Fibroblast of peridontal ligament (primary cell): ENCODE measurements around the gene RTKN.
A peak's percentile ranks its signal among the peaks of the same experiment; 100 is the strongest.

Experiments
- DNase-seq: peaks from one replicate; pipeline ENCODE4 v3.0.0-alpha.2; 2010; ENCODE audit errors: extremely low read depth

The RTKN gene

GRCh38 chr2:74417763-74418162 lies 24.0 kb downstream of the RTKN start:
- DNase-seq, result no peak

- DNase-seq, result no peak
These were observed 24.5 kb downstream of the RTKN start for GRCh38 chr2:74417197-74417596.

- no peak for DNase-seq
These were observed 25.0 kb downstream of the RTKN start for GRCh38 chr2:74416778-74417177.

- no peak for DNase-seq
These were observed 25.9 kb downstream of the RTKN start for GRCh38 chr2:74415762-74416395.

DNA sequence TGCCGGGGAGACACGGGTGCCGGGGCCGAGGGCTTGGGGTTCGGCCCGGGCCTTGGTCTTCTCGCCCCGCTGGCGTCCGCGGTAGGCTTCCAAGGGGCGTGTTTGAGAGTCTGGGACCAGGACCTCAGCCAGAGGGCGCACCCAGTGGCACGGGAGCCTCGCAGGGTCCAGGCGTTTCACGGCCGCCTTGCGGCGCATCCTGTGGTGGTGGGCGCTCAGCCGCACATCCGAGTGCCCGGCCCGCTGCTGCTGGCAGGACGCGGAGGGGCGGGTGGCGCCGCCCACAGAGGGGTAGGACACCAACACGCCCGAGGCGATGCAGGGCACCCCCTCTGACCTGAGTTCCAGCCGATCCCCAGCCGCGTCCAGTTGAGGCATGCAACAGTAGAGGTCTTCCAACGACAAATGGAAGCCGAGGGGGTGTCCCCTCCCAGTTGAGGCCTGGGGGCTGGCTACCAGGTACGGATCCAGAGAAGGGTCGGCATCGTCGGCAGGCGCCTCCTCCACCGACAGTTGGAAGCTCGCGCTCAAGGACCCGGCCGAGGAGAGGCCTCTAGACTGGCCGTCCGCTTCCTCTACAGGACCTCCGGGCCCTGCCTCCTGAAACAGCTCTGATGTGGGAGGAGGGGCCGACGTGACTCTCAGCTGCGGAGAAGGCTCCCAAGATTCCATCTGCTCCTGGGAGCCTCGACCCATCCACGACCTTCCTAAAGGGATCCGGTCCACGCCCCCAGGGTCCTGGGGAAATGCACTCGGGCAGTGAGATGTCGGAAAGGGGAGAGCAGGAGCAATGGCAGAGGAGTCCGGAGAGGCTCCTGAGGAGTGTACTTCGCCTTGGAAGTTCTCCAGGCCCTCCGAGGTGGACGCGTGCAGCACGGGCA lies 26.6 kb downstream of the RTKN start:
- peak; percentile 28 for DNase-seq

DNA sequence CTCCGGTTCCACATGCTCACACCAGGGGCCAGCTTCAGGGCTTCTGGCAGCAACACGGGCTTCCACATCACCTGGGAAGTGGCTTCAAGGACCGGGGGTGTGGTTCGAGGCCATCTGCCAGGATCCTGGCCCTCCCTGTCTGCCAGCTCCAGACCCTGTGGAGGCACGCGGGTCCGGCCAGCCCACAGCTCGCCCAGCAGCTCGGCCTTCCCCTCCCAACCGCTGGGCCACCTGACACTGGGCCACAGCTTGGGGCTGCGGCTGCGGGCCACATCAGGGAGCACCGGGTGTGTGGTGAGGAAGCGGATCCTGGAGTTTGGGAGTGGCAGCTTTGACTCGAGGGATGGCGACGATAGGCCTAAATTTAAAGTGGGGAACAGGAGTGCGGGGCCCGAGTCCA lies 27.3 kb downstream of the RTKN start:
- DNase-seq, result no peak

- DNase-seq, result no peak
These were observed 28.6 kb downstream of the RTKN start for GRCh38 chr2:74413001-74413698.

DNA sequence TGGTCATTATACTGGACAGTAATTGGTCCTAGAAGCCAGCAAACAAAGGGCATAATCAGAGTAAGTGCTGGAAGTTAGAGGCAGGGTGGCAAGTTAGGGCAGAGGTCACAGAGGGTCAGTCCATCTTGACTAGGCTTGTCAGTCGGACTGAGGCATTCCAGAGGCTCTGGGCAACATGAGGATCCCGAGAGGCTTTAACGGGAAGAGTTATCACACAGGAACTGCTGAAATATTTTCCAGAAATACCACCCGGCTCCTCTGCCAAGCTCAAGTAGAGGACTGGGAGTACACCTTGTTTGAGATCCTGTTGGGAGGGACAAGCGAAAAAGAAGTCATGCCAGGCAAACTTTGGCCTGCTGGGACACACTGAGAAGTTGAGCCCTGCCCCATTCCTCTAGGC lies 34.1 kb downstream of the RTKN start:
- DNase-seq, result no peak

GRCh38 chr2:74406035-74406434 lies 35.7 kb downstream of the RTKN start:
- no peak for DNase-seq

DNA sequence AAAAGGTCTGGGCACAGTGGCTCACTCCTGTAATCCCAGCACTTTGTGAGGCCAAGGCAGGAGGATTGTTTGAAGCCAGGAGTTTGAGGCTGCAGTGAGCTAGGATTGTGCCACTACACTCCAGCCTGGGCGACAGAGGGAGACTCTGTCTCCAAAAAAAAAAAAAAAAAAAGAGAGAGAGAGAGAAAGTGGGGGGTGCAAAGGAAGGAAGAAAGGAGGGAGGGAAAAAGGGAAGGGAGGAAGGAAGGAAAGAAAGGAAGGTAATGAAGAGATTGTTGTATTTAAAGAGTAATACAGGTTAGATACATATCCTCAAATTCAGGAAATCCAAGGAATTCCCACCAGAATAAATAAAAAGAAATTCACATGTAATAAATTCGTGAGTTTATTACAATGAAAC lies 39.8 kb downstream of the RTKN start:
- no peak for DNase-seq

GRCh38 chr2:74399785-74400184 lies 42.0 kb downstream of the RTKN start:
- peak; percentile 56 for DNase-seq

DNA sequence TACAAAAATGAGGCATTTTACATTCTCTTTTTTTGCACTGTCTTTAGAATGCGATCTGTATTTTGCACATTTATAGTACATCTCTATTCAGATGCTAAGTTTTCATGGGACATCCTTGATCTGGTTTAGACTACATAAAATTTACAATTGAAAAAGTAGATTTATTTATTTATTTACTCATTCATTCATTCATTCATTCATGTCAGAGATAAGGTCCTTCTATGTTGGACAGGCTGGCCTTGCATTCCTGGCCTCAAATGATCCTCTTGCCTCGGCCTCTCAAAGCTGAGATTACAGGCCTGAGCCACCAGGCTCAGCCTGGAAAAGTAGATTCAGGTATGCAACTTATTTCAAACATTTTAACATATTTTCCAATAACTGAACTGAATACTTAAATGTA lies 45.6 kb downstream of the RTKN start:
- no peak for DNase-seq

DNA sequence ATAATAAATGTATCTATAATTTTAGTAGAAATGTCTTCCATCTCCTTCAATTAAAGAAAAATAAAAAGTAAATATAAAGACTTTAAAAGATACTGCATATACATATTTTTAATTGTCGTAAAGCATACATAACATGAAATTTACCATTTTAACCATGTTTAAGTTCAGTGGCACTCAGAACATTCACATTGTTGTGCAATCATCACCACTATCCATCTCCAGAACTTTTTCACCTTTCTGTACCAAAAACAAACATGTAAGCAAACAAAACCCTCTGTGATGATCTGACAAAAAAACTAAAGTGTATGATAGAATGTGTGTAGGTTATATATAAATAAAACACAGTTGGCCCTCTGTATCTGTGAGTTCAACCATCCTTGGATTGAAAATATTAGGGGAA lies 48.2 kb downstream of the RTKN start:
- no peak for DNase-seq

DNA sequence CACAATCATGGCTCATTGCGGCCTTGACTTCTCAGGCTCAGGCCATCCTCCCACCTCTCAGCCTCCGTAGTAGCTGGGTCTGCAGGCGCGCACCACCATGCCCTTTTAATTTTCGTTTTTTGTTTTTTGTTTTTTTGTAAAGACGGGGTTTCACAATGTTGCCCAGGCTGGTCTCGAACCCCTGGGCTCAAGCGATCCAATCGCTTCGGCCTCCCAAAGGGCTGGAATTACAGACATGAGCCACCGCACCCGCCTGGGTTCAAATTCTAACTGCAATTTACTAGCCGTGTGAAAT lies 49.3 kb downstream of the RTKN start:
- no peak for DNase-seq

GRCh38 chr2:74391580-74392448 lies 49.9 kb downstream of the RTKN start:
- DNase-seq, result peak; percentile 90

- peak; percentile 35 for DNase-seq
These were observed 50.5 kb downstream of the RTKN start for GRCh38 chr2:74391209-74391579.

GRCh38 chr2:74390606-74391005 lies 51.1 kb downstream of the RTKN start:
- DNase-seq, result no peak

GRCh38 chr2:74387346-74387745 lies 54.4 kb downstream of the RTKN start:
- DNase-seq, result peak; percentile 59

DNA sequence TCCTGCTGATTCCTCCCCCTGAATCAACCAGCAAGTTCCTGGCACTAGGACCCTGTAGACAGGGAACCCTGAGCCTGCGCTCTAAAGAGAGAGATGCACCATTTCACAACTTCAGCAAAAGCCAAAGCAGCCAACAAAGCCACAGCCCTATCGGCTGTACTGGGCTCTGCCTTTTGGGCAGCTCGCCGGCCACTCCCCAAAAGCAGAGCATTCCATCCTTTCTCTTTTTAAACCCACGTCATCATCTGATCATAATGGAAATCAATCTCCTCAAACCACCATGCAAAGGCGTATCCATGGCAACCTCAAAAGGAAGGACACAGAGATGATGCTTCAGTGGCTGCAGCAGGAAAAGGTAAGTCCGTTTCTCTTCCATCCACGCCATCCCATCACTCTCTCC lies 56.3 kb downstream of the RTKN start:
- DNase-seq, result peak; percentile 27

GRCh38 chr2:74384051-74384450 lies 57.7 kb downstream of the RTKN start:
- DNase-seq, result peak; percentile 31

- peak; percentile 66 for DNase-seq
These were observed 58.5 kb downstream of the RTKN start for GRCh38 chr2:74383254-74383653.

DNA sequence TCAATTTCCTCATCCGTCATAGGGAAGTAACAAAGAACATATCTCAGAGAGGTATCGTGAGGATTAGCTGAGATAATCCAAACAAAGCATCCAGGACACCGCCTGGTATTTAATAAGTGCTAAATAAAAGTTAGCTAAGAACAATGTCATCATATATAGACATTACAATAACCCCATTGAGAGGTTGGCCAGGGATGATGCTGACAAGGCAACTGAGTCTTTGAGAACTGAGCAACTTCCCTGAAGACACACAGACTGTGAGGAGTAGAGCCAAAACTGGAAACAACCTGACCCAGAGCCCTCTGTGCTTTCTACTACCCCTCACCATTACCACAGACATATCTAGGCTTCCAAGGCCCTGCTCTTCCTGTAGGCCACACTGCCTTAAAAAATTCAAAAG lies 60.0 kb downstream of the RTKN start:
- no peak for DNase-seq
